T-helper 9 cell (primary cell): ENCODE data around the gene RCAN1.
A peak's percentile ranks its signal among the peaks of the same experiment; 100 is the strongest.

Experiments
- DNase-seq: peaks from one replicate; pipeline ENCODE4 v3.0.0-alpha.2; 2020
- total RNA-seq, 2 donors: gene quantifications; one replicate each; lab custom pipeline; 2026; lab: John Stamatoyannopoulos, UW

RCAN1 gene
- 3.6 to 12.5 reads per million in 2 donors for total RNA-seq

GRCh38 chr21:34614628-34615486 lies at the start of gene RCAN1:
RCAN1 (minus strand) TSS chr21:34615113; CDS start chr21:34615011, 102 bp downstream.
- DNase-seq: peak; percentile 75

GRCh38 chr21:34661848-34662247 lies 46.9 kb upstream of the RCAN1 start:
- no peak for DNase-seq

- DNase-seq: no peak
Measured at GRCh38 chr21:34653522-34653921, 38.6 kb upstream of the RCAN1 start.

GRCh38 chr21:34651642-34652041 lies 36.7 kb upstream of the RCAN1 start:
- DNase-seq: no peak

GRCh38 chr21:34650861-34651431 lies 36.0 kb upstream of the RCAN1 start:
- DNase-seq: no peak

GRCh38 chr21:34649400-34649799 lies 34.5 kb upstream of the RCAN1 start:
- DNase-seq: no peak

GRCh38 chr21:34648739-34649297 lies 33.9 kb upstream of the RCAN1 start:
- DNase-seq: no peak

- DNase-seq: no peak
Measured at GRCh38 chr21:34647555-34647954, 32.6 kb upstream of the RCAN1 start.

- no peak for DNase-seq
Measured at GRCh38 chr21:34644825-34645224, 29.9 kb upstream of the RCAN1 start.

- no peak for DNase-seq
Measured at GRCh38 chr21:34642211-34643075, 27.5 kb upstream of the RCAN1 start.

- DNase-seq: no peak
Measured at GRCh38 chr21:34640858-34641257, 25.9 kb upstream of the RCAN1 start.

GRCh38 chr21:34639882-34640788 lies 25.2 kb upstream of the RCAN1 start:
- no peak for DNase-seq

- DNase-seq: no peak
Measured at GRCh38 chr21:34639250-34639649, 24.3 kb upstream of the RCAN1 start.

GRCh38 chr21:34636961-34637360 lies 22.0 kb upstream of the RCAN1 start:
- DNase-seq: no peak

- no peak for DNase-seq
Measured at GRCh38 chr21:34635307-34635706, 20.4 kb upstream of the RCAN1 start.

GRCh38 chr21:34632498-34632897 lies 17.6 kb upstream of the RCAN1 start:
- DNase-seq: no peak

- DNase-seq: no peak
Measured at GRCh38 chr21:34630536-34631143, 15.7 kb upstream of the RCAN1 start.

- DNase-seq: no peak
Measured at GRCh38 chr21:34626131-34626530, 11.2 kb upstream of the RCAN1 start.

- DNase-seq: no peak
Measured at GRCh38 chr21:34625030-34625593, 10.2 kb upstream of the RCAN1 start.

- DNase-seq: no peak
Measured at GRCh38 chr21:34623516-34623915, 8.6 kb upstream of the RCAN1 start.
